ENCODE measurements around the gene GAREM2.

DNA sequence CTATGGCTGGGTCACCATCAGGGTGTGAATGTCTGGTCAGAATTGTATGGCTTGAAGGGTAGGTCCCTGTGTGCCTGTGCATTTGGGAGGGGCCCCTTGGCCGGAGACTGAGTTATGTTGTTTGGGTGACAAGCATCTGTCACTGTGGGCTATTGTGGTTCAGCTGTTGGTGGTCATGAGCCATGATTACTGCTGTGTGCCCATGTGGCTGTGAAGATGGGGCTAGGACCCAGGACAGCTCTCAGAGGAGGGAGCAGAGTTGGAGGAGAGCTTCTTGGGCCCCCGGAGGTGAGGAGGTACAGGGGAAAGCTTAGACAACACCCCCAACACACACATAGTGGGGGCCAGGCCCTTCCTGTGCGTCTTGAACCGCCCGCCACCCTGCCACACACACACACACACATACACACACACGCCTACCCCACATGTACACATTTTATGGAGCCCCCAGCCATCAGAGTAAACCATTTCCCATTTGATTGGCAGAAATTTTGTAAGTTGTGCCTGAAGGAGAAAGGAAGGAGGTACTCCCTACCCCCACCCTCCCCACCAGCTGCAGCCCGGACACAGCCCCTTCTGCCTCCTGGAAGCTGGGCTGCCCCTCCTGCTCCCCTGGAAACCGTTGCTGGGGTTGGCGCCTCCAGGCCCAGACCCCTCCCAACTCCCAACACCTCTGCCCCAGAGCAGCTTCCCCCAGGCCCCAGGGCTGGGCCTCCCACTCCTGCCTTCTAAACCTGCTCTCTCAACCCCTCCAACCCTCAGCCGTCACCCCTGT is 2.0 kb downstream of the GAREM2 start:
- TF ChIP-seq EGR1 (IDR thresholded peaks at IDR 0.05; ENCODE audit: low read depth in 2 of 2) (no peak), GABPA (IDR thresholded peaks at IDR 0.05 in 1 of 2, conservative IDR thresholded peaks at IDR 0.05 in 1 of 2) (no peak), YY1 (IDR thresholded peaks at IDR 0.05) (no peak), RAD21 (IDR thresholded peaks at IDR 0.05) (no peak), FOXA1 (IDR thresholded peaks at IDR 0.05) (no peak), TAF1 (conservative IDR thresholded peaks at IDR 0.05) (no peak), SP1 (IDR thresholded peaks at IDR 0.05) (no peak), JUND (IDR thresholded peaks at IDR 0.05) (no peak)
- TF ChIP-seq, protein P1, sequence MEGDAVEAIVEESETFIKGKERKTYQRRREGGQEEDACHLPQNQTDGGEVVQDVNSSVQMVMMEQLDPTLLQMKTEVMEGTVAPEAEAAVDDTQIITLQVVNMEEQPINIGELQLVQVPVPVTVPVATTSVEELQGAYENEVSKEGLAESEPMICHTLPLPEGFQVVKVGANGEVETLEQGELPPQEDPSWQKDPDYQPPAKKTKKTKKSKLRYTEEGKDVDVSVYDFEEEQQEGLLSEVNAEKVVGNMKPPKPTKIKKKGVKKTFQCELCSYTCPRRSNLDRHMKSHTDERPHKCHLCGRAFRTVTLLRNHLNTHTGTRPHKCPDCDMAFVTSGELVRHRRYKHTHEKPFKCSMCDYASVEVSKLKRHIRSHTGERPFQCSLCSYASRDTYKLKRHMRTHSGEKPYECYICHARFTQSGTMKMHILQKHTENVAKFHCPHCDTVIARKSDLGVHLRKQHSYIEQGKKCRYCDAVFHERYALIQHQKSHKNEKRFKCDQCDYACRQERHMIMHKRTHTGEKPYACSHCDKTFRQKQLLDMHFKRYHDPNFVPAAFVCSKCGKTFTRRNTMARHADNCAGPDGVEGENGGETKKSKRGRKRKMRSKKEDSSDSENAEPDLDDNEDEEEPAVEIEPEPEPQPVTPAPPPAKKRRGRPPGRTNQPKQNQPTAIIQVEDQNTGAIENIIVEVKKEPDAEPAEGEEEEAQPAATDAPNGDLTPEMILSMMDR (IDR thresholded peaks at IDR 0.05; ENCODE audit: low read depth, low read length, missing input control) = no peak
- TF ChIP-seq, protein P2, sequence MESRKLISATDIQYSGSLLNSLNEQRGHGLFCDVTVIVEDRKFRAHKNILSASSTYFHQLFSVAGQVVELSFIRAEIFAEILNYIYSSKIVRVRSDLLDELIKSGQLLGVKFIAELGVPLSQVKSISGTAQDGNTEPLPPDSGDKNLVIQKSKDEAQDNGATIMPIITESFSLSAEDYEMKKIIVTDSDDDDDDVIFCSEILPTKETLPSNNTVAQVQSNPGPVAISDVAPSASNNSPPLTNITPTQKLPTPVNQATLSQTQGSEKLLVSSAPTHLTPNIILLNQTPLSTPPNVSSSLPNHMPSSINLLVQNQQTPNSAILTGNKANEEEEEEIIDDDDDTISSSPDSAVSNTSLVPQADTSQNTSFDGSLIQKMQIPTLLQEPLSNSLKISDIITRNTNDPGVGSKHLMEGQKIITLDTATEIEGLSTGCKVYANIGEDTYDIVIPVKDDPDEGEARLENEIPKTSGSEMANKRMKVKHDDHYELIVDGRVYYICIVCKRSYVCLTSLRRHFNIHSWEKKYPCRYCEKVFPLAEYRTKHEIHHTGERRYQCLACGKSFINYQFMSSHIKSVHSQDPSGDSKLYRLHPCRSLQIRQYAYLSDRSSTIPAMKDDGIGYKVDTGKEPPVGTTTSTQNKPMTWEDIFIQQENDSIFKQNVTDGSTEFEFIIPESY (IDR thresholded peaks at IDR 0.05) = no peak
- TF ChIP-seq, protein P3, sequence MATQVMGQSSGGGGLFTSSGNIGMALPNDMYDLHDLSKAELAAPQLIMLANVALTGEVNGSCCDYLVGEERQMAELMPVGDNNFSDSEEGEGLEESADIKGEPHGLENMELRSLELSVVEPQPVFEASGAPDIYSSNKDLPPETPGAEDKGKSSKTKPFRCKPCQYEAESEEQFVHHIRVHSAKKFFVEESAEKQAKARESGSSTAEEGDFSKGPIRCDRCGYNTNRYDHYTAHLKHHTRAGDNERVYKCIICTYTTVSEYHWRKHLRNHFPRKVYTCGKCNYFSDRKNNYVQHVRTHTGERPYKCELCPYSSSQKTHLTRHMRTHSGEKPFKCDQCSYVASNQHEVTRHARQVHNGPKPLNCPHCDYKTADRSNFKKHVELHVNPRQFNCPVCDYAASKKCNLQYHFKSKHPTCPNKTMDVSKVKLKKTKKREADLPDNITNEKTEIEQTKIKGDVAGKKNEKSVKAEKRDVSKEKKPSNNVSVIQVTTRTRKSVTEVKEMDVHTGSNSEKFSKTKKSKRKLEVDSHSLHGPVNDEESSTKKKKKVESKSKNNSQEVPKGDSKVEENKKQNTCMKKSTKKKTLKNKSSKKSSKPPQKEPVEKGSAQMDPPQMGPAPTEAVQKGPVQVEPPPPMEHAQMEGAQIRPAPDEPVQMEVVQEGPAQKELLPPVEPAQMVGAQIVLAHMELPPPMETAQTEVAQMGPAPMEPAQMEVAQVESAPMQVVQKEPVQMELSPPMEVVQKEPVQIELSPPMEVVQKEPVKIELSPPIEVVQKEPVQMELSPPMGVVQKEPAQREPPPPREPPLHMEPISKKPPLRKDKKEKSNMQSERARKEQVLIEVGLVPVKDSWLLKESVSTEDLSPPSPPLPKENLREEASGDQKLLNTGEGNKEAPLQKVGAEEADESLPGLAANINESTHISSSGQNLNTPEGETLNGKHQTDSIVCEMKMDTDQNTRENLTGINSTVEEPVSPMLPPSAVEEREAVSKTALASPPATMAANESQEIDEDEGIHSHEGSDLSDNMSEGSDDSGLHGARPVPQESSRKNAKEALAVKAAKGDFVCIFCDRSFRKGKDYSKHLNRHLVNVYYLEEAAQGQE (IDR thresholded peaks at IDR 0.05) = no peak
- TF ChIP-seq, protein P4, sequence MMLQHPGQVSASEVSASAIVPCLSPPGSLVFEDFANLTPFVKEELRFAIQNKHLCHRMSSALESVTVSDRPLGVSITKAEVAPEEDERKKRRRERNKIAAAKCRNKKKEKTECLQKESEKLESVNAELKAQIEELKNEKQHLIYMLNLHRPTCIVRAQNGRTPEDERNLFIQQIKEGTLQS (IDR thresholded peaks at IDR 0.05) = no peak
